ENCODE measurements around the gene TUBA1B.

TUBA1B gene

GRCh38 chr12:49088150-49088931, 42.9 kb downstream of the TUBA1B start (continued):
- no peak for TF ChIP-seq ZNF132 (tag by site-specific recombination; IDR thresholded peaks at IDR 0.05; ENCODE audit: borderline replicate concordance)
- TF ChIP-seq ZNF2 (tag by site-specific recombination; IDR thresholded peaks at IDR 0.05): peak; percentile 89
- TF ChIP-seq ZNF610 (tag by site-specific recombination; IDR thresholded peaks at IDR 0.05; ENCODE audit: borderline replicate concordance): 0 out of 2 replicates have a peak, but pooled peaks have one; percentile 65
- TF ChIP-seq ZNF76 (tag by site-specific recombination; IDR thresholded peaks at IDR 0.05; ENCODE audit: borderline replicate concordance, low read depth): no peak
- TF ChIP-seq ZNF518A (tag by site-specific recombination; conservative IDR thresholded peaks at IDR 0.05; ENCODE audit: low read depth): no peak
- no peak for TF ChIP-seq HOXD13 (CRISPR knock-in tag; IDR thresholded peaks at IDR 0.05; ENCODE audit: borderline replicate concordance)
- TF ChIP-seq ZNF138 (tag by site-specific recombination; IDR thresholded peaks at IDR 0.05; ENCODE audit: borderline replicate concordance): no peak
- TF ChIP-seq ZBTB11 (tag by site-specific recombination; conservative IDR thresholded peaks at IDR 0.05; ENCODE audit: low read depth): peak; percentile 27; the same call in 1 of the 2 replicates
- no peak for TF ChIP-seq ZNF18 (tag by site-specific recombination; IDR thresholded peaks at IDR 0.05)
- TF ChIP-seq ZNF624 (tag by site-specific recombination; IDR thresholded peaks at IDR 0.05): no peak
- no peak for TF ChIP-seq MYNN (tag by site-specific recombination; IDR thresholded peaks at IDR 0.05; ENCODE audit: borderline replicate concordance)
- TF ChIP-seq ZSCAN16 (tag by site-specific recombination; IDR thresholded peaks at IDR 0.05): no peak
- peak; percentile 39; the same call in 1 of the 2 replicates for TF ChIP-seq SP2 (tag by site-specific recombination; IDR thresholded peaks at IDR 0.05)
- TF ChIP-seq ZNF560 (tag by site-specific recombination; IDR thresholded peaks at IDR 0.05; ENCODE audit: borderline replicate concordance): no peak
- TF ChIP-seq SP3 (tag by site-specific recombination; IDR thresholded peaks at IDR 0.05): peak; percentile 40; the same call in 1 of the 2 replicates
- no peak for TF ChIP-seq KLF10 (tag by site-specific recombination; IDR thresholded peaks at IDR 0.05)
- no peak for TF ChIP-seq ZBTB21 (tag by site-specific recombination; IDR thresholded peaks at IDR 0.05)
- TF ChIP-seq ZNF394 (tag by site-specific recombination; IDR thresholded peaks at IDR 0.05; ENCODE audit: borderline replicate concordance): peak; percentile 45; the same call in 1 of the 2 replicates
- no peak for TF ChIP-seq ZNF521 (tag by site-specific recombination; IDR thresholded peaks at IDR 0.05)
- TF ChIP-seq OSR2 (tag by site-specific recombination; IDR thresholded peaks at IDR 0.05): peak; percentile 81
- TF ChIP-seq ZNF510 (tag by site-specific recombination; IDR thresholded peaks at IDR 0.05; ENCODE audit: insufficient replicate concordance): no peak
- TF ChIP-seq ZNF398 (tag by site-specific recombination; IDR thresholded peaks at IDR 0.05): 0 out of 2 replicates have a peak, but pooled peaks have one; percentile 32
- no peak for TF ChIP-seq OVOL3 (tag by site-specific recombination; IDR thresholded peaks at IDR 0.05)
- no peak for TF ChIP-seq ZNF785 (tag by site-specific recombination; IDR thresholded peaks at IDR 0.05)
- TF ChIP-seq ZNF654 (tag by site-specific recombination; IDR thresholded peaks at IDR 0.05; ENCODE audit: low read depth): peak; percentile 81
- TF ChIP-seq ZNF544 (tag by site-specific recombination; IDR thresholded peaks at IDR 0.05): no peak
